HG02642 (cell line): ENCODE data around the gene GSTM1.

Experiments
- ATAC-seq: cut with Tn5 transposase; IDR thresholded peaks from one replicate; pipeline ENCODE4 v1.9.1; 2021; ENCODE audit warnings: mild to moderate bottlenecking; ENCODE audit not compliant: unreplicated experiment, poor library complexity

GSTM1 gene

GRCh38 chr1:109722908-109723691 lies 35.5 kb downstream of the GSTM1 start:
- no peak for ATAC-seq

- no peak for ATAC-seq
These were observed 37.3 kb downstream of the GSTM1 start for GRCh38 chr1:109724933-109725332.

GRCh38 chr1:109725510-109725909 lies 37.9 kb downstream of the GSTM1 start:
- ATAC-seq = no peak

GRCh38 chr1:109726007-109726406 lies 38.4 kb downstream of the GSTM1 start:
- no peak for ATAC-seq

GRCh38 chr1:109726728-109727373 lies 39.2 kb downstream of the GSTM1 start:
- ATAC-seq = no peak

- ATAC-seq = no peak
These were observed 41.3 kb downstream of the GSTM1 start for GRCh38 chr1:109728870-109729269.

- ATAC-seq = no peak
These were observed 43.0 kb downstream of the GSTM1 start for GRCh38 chr1:109730666-109731065.

- ATAC-seq = no peak
These were observed 44.8 kb downstream of the GSTM1 start for GRCh38 chr1:109732390-109732881.

GRCh38 chr1:109733236-109733870 lies 45.7 kb downstream of the GSTM1 start:
- no peak for ATAC-seq

GRCh38 chr1:109739738-109740614 lies 52.4 kb downstream of the GSTM1 start:
- ATAC-seq = peak; percentile 95

- ATAC-seq = no peak
These were observed 53.2 kb downstream of the GSTM1 start, which contains the start of gene GSTM3 for GRCh38 chr1:109740615-109741373. GSTM3 (minus strand) TSS chr1:109741038; CDS start chr1:109740287, 751 bp downstream.
